Nephron progenitor cell (in vitro differentiated cells): ENCODE data around the gene SLC38A3.

Source experiments
- DNase-seq: peaks from one replicate; pipeline ENCODE4 v3.0.0; 2021
- H3K27ac Mint-ChIP-seq: 2 replicates; pipeline ENCODE4 v1.8.0; 2021; ENCODE audit warnings: mild to moderate bottlenecking, moderate library complexity, mixed read lengths
- H3K27me3 Mint-ChIP-seq: 2 replicates; pipeline ENCODE4 v1.8.0; 2021; ENCODE audit warnings: mild to moderate bottlenecking, low read depth, mixed read lengths; ENCODE audit not compliant: poor library complexity
- H3K36me3 Mint-ChIP-seq: 2 replicates; pipeline ENCODE4 v1.8.0; 2021; ENCODE audit warnings: low read depth, mixed read lengths
- H3K4me1 Mint-ChIP-seq: 2 replicates; pipeline ENCODE4 v1.8.0; 2021; ENCODE audit warnings: mixed read lengths
- H3K4me3 Mint-ChIP-seq: 2 replicates; pipeline ENCODE4 v1.8.0; 2021; ENCODE audit warnings: mild to moderate bottlenecking, moderate library complexity, mixed read lengths
- H3K9me3 Mint-ChIP-seq: 2 replicates; pipeline ENCODE4 v1.8.0; 2021; ENCODE audit warnings: mild to moderate bottlenecking, moderate library complexity, mixed read lengths
- TF ChIP-seq, protein P1 (sequence below): fragments of 200-600 bp; sonication (generic); IDR thresholded peaks from 2 replicates; pipeline ENCODE4 v1.5.0; 2021; ENCODE audit warnings: antibody characterized with exemption

The SLC38A3 gene

DNA sequence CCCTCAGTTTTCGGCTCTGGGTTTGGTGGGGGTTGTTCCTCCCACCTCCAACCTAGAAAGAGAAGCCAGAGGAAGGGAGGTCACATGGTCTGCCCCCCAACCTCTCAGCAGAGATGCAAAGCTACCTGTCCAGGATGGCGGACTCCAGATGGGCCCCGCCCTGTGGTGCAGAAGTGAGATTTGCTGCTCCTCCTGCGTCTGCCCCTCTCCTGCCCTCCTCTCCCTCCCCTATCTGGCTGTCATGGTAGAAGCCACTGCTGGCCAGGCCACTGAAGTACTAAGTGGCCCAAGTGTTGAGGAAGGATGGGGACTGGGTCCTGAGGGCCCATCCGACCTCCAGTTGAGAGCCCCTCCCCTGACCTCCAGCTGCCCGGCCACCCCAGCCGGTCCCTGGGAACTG, 61.8 kb downstream of the SLC38A3 start:
- no peaks in the 10 kb centered on the region for H3K36me3 Mint-ChIP-seq
- TF ChIP-seq, protein P1, sequence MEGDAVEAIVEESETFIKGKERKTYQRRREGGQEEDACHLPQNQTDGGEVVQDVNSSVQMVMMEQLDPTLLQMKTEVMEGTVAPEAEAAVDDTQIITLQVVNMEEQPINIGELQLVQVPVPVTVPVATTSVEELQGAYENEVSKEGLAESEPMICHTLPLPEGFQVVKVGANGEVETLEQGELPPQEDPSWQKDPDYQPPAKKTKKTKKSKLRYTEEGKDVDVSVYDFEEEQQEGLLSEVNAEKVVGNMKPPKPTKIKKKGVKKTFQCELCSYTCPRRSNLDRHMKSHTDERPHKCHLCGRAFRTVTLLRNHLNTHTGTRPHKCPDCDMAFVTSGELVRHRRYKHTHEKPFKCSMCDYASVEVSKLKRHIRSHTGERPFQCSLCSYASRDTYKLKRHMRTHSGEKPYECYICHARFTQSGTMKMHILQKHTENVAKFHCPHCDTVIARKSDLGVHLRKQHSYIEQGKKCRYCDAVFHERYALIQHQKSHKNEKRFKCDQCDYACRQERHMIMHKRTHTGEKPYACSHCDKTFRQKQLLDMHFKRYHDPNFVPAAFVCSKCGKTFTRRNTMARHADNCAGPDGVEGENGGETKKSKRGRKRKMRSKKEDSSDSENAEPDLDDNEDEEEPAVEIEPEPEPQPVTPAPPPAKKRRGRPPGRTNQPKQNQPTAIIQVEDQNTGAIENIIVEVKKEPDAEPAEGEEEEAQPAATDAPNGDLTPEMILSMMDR = no peak
- no peak for DNase-seq
- H3K4me3 Mint-ChIP-seq = no peak overlapping the region
- no peaks in the 10 kb centered on the region for H3K9me3 Mint-ChIP-seq
- peaks cover 7% of the 10 kb centered on the region for H3K27me3 Mint-ChIP-seq
- peaks cover 90% of the 10 kb centered on the region for H3K4me1 Mint-ChIP-seq
- H3K27ac Mint-ChIP-seq = peak overlapping the region; percentile 32

DNA sequence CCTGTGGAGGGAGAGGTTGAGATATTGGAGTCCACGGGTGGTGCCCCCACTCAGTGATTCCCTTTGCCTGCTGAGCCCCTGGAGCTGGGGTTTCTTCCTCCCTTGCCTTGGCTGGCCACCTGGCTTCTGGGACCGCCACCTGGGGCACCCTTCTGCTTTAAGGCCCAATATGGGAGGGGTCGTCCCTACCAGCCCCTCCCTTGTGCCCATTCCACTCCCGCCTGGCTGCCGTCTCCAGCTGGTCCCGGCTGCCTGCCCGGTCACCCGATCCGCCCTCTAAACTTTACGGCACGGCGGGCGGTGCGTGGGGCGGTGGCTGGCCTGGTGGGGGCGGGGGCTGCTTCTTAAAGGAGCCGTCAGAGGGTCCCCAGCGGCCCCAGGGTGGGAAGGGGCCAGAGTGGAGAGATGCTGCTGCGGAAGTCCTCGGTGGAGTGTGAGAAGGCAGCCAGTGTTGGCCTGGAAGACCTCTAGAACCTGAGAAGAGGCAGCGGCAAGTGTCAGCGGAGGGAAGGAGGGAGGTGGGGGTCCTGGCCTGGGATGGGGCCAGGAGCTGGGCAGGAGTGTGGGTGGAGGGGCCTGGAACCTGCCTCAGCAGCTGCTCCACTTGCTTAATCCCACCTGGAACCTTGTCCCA, 62.3 kb downstream of the SLC38A3 start:
- peaks cover 93% of the 10 kb centered on the region for H3K4me1 Mint-ChIP-seq
- H3K9me3 Mint-ChIP-seq = no peaks in the 10 kb centered on the region
- H3K4me3 Mint-ChIP-seq = peak overlapping the region; percentile 80
- peak; percentile 80 for DNase-seq
- H3K36me3 Mint-ChIP-seq = no peaks in the 10 kb centered on the region
- peaks cover 7% of the 10 kb centered on the region for H3K27me3 Mint-ChIP-seq
- TF ChIP-seq, protein P1 = no peak
- H3K27ac Mint-ChIP-seq = peak overlapping the region; percentile 77

DNA sequence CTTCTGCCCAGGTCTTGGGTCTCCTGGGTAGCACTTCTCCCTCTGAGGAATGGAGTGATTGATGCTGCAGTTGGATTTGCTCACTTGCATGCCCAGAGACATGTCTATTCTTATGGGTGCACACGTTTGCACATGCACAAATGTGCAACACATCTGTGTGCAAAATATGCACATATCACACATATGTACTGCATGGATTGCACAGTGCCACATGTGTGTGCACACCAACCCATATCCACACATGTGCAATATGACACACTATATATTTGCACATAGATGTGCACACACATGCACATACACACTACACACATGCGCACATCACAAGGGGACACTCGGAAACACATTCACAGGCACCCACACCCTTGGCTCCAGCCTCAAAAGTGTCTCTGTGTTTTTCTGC, 63.2 kb downstream of the SLC38A3 start:
- H3K27ac Mint-ChIP-seq = peak overlapping the region; percentile 69
- no peaks in the 10 kb centered on the region for H3K36me3 Mint-ChIP-seq
- peaks cover 90% of the 10 kb centered on the region for H3K4me1 Mint-ChIP-seq
- H3K9me3 Mint-ChIP-seq = no peaks in the 10 kb centered on the region
- peak overlapping the region; percentile 80 for H3K4me3 Mint-ChIP-seq
- no peak for DNase-seq
- TF ChIP-seq, protein P1 = no peak
- H3K27me3 Mint-ChIP-seq = peaks cover 9% of the 10 kb centered on the region

DNA sequence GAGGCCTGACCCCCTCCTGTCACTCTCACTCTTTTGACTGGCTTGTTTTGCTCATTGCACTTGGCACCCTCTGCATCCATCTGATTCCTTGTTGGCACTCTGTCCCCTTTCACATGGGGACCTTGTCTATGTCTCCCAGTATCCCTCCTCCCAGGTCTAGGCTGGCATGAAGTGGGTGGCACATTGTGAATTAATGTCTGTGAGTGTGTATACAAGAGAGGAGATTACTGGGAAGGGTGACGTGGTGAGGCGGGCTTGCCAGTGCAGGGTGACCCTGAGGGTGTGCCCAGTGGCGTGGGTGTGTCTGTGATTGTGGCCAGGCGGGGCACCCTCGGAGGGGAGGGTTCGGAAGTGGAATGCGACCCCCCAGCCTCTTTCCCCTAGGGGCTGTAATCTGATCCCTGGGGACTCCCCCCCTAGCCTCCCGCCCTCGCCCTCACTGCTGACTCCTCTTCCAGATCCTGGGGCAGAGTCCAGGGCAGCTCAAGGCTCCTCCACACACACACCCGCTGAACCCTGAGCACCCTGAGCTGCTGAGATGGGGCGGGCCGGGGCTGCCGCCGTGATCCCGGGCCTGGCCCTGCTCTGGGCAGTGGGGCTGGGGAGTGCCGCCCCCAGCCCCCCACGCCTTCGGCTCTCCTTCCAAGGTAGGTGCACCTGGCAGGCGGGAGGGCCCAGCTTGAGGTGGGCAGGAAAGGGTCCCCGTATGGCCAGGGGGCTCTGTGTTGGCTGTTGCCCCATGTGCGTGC, 63.8 kb downstream of the SLC38A3 start, which contains the start of gene SEMA3B:
Gene SEMA3B (plus strand): TSS at position 445 of the 749 bp plus-strand sequence. CDS start 94 bp downstream, at position 539.
- TF ChIP-seq, protein P1 = no peak
- Mint-ChIP-seq H3K4me3 (peak within 1 kb of the TSS; percentile 80), H3K27me3 (peaks cover 13% of the 10 kb centered on the region), H3K4me1 (peaks cover 85% of the 10 kb centered on the region), H3K36me3 (no peaks in the 10 kb centered on the region), H3K9me3 (no peaks in the 10 kb centered on the region), H3K27ac (peak within 1 kb of the TSS; percentile 91)
- DNase-seq = peak; percentile 48

DNA sequence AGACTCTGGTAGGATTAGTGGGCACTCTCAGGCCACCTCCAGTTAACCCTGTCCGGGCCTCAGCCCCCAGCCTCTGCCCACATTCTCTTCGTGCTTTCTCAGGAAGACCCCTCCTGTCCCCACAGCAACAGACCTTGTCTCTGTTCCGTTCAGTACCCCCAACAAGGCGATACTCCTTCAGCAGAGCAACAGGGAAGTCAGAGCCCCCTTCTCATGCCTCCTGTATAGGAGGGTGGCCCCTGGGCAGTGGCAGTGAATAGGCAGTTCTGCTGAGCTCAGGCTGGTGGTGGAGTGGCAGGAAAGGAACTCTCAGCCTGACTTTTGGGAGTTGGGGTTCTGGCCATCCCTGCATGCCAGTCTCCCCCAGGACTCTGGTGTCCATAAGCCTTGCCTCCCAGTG, 64.4 kb downstream of the SLC38A3 start:
- H3K4me3 Mint-ChIP-seq = peak overlapping the region; percentile 65
- TF ChIP-seq, protein P1 = no peak
- DNase-seq = no peak
- H3K36me3 Mint-ChIP-seq = no peaks in the 10 kb centered on the region
- H3K27me3 Mint-ChIP-seq = peaks cover 19% of the 10 kb centered on the region
- H3K9me3 Mint-ChIP-seq = no peaks in the 10 kb centered on the region
- peak overlapping the region; percentile 64 for H3K27ac Mint-ChIP-seq
- peaks cover 84% of the 10 kb centered on the region for H3K4me1 Mint-ChIP-seq
